Stimulated activated memory B cell treated with anti-CD40 and anti-IgM and Interleukin-4, amounts not matched to agents 10 μg/mL and 1 μg/mL and 100 μg/mL, for 72 hours (primary cell): Measurements from ENCODE around the gene TNNI3.
A peak's percentile ranks its signal among the peaks of the same experiment; 100 is the strongest.
"Not testable (repeated sequence)": the region's sequence is repeated elsewhere in the genome, so short reads cannot be mapped to it uniquely, and the experiment has no call there.

Source experiments
- ATAC-seq: fragments of 150-1000 bp; cut with Tn5 transposase; 2 replicates; pipeline ENCODE4 v1.10.0; 2021
- H3K27ac Mint-ChIP-seq: one replicate; pipeline ENCODE4 v1.8.0; 2022; ENCODE audit warnings: mild to moderate bottlenecking, mixed read lengths
- H3K27me3 Mint-ChIP-seq: one replicate; pipeline ENCODE4 v1.8.0; 2022; ENCODE audit warnings: mixed read lengths
- H3K36me3 Mint-ChIP-seq: one replicate; pipeline ENCODE4 v1.8.0; 2022; ENCODE audit warnings: mixed read lengths
- H3K4me1 Mint-ChIP-seq: one replicate; pipeline ENCODE4 v1.8.0; 2022; ENCODE audit warnings: mixed read lengths
- H3K4me3 Mint-ChIP-seq: one replicate; pipeline ENCODE4 v1.8.0; 2022; ENCODE audit warnings: mild to moderate bottlenecking, moderate library complexity, mixed read lengths
- H3K9me3 Mint-ChIP-seq: one replicate; pipeline ENCODE4 v1.8.0; 2022; ENCODE audit warnings: mixed read lengths

The TNNI3 gene

DNA sequence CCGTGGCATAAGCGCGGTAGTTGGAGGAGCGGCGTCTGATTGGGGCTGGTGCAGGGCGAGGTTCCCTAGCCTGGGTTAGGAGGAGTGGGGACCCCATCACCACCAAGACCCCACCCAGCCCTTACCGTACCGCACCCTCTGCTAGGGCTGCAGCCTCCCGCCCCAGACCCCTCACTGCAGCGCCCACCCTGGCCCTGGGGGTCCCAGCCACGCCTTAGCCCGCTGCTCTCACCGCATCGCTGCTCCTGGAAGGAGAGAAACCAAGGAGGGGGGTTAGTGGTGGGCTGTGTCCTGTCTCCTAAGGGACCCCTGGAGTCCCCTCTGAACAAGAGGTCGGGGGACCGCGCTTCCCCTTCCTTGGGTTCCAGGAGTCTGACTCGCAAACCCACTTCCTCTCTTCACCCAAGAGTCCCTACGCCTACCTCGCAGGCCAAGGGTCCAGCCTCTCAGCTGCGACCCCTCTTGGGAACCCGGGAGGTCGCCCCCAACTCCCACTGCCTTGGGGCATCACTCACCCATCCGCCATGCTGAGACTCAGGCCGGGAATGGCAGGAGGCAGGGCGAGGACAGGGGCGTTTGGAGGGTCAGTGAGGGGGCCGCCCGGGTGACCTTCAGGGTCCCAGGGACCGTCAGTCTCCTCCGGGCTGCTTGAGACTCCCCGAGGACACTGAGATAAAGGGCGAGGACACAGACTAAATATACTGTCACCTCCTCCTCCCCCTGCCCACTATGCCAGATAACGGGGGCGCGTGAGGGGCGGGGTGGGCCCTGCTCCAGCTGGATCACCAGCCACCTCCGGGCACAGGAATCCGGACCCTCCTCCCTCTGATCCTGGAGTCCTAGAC lies at the start of gene TNNI3:
TSS of gene TNNI3 (minus strand) at position 669 of the 845 bp plus-strand sequence. CDS start at position 526, 143 bp downstream.
- Mint-ChIP-seq H3K4me3 (no peak within 1 kb of the TSS), H3K4me1 (peaks cover 23% of the 10 kb centered on the region), H3K27ac (no peak within 1 kb of the TSS), H3K9me3 (peaks cover 1% of the 10 kb centered on the region), H3K27me3 (peaks cover 60% of the 10 kb centered on the region), H3K36me3 (no peaks in the 10 kb centered on the region)
- ATAC-seq: no peak

- Mint-ChIP-seq H3K9me3 (peaks cover 3% of the 10 kb centered on the region), H3K27ac (no peak overlapping the region), H3K4me1 (peaks cover 16% of the 10 kb centered on the region), H3K4me3 (no peak overlapping the region), H3K27me3 (peaks cover 71% of the 10 kb centered on the region), H3K36me3 (no peaks in the 10 kb centered on the region)
- ATAC-seq: peak; percentile 50
These were observed 49.4 kb upstream of the TNNI3 start for GRCh38 chr19:55206664-55207500.

GRCh38 chr19:55202199-55202598 lies 44.7 kb upstream of the TNNI3 start:
- not testable (repeated sequence) for H3K27ac Mint-ChIP-seq, H3K36me3 Mint-ChIP-seq, H3K4me1 Mint-ChIP-seq, H3K9me3 Mint-ChIP-seq, H3K4me3 Mint-ChIP-seq
- H3K27me3 Mint-ChIP-seq: peaks cover 84% of the 10 kb centered on the region
- peak; percentile 50 for ATAC-seq

DNA sequence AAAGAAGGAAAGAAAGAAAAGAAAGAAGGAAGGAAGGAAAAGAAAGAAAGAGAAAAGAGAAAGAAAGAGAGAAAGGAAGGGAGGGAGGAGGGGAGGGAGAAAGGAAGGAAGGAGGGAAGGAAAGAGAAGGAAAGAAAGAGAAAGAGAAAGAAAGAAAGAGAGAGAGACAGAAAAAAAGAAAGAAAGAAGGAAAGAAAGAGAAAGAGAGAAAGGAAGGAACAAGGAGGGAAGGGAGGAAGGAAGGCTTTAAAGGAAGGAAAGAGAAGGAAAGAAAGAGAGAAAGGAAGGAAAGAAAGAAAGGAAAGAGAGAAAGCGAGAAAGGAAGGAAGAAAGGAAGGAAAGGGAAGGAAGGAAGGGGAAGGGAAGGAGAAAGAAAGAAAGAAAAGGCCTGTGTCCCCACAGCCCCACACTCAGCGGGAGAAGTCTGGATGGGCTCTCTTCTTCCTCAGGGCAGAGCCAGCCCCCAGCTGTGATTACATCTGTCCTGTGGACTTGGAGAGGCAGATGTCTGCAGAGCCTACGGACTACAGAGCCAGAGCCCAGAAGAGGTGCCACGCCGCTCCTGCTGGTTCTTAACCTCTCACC lies 42.2 kb upstream of the TNNI3 start:
- peaks cover 3% of the 10 kb centered on the region for H3K9me3 Mint-ChIP-seq
- H3K4me3 Mint-ChIP-seq: no peak overlapping the region
- no peaks in the 10 kb centered on the region for H3K4me1 Mint-ChIP-seq
- no peak for ATAC-seq
- peaks cover 81% of the 10 kb centered on the region for H3K27me3 Mint-ChIP-seq
- no peak overlapping the region for H3K27ac Mint-ChIP-seq
- no peaks in the 10 kb centered on the region for H3K36me3 Mint-ChIP-seq

GRCh38 chr19:55198651-55199050 lies 41.1 kb upstream of the TNNI3 start:
- H3K27ac Mint-ChIP-seq: no peak overlapping the region
- no peaks in the 10 kb centered on the region for H3K4me1 Mint-ChIP-seq
- no peak overlapping the region for H3K4me3 Mint-ChIP-seq
- ATAC-seq: no peak
- no peaks in the 10 kb centered on the region for H3K36me3 Mint-ChIP-seq
- peaks cover 3% of the 10 kb centered on the region for H3K9me3 Mint-ChIP-seq
- peaks cover 75% of the 10 kb centered on the region for H3K27me3 Mint-ChIP-seq

- no peak for ATAC-seq
- Mint-ChIP-seq H3K27me3 (peaks cover 77% of the 10 kb centered on the region), H3K4me1 (no peaks in the 10 kb centered on the region), H3K27ac (no peak overlapping the region), H3K9me3 (peaks cover 3% of the 10 kb centered on the region), H3K4me3 (no peak overlapping the region), H3K36me3 (no peaks in the 10 kb centered on the region)
These were observed 40.0 kb upstream of the TNNI3 start for GRCh38 chr19:55197528-55197927.

- Mint-ChIP-seq H3K27me3 (peaks cover 77% of the 10 kb centered on the region), H3K9me3 (peaks cover 3% of the 10 kb centered on the region), H3K27ac (no peak overlapping the region), H3K4me1 (no peaks in the 10 kb centered on the region), H3K36me3 (no peaks in the 10 kb centered on the region), H3K4me3 (no peak overlapping the region)
- ATAC-seq: no peak
These were observed 39.3 kb upstream of the TNNI3 start for GRCh38 chr19:55196803-55197202.

DNA sequence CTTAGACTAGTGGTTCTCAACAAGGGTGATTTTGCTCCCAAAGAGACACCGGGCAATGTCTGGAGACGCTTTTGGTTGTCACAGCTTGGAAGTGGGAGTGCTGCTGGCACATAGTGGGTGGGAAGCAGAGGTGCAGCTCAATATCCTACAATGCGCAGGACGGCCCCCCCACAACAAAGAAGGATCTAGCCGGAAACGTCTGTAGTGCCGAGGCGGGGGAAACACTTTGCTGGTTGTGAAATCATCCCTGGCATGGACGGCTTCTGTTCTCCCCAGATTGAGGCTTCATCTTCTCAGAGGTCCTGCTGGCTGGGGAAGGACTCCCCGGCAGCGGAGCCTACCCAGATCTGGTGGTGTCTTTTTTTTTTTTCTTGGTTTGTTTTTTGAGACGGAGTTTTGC lies 35.9 kb upstream of the TNNI3 start:
- H3K27ac Mint-ChIP-seq: no peak overlapping the region
- H3K9me3 Mint-ChIP-seq: peaks cover 3% of the 10 kb centered on the region
- no peak overlapping the region for H3K4me3 Mint-ChIP-seq
- no peak for ATAC-seq
- peaks cover 5% of the 10 kb centered on the region for H3K4me1 Mint-ChIP-seq
- H3K36me3 Mint-ChIP-seq: no peaks in the 10 kb centered on the region
- peaks cover 54% of the 10 kb centered on the region for H3K27me3 Mint-ChIP-seq

DNA sequence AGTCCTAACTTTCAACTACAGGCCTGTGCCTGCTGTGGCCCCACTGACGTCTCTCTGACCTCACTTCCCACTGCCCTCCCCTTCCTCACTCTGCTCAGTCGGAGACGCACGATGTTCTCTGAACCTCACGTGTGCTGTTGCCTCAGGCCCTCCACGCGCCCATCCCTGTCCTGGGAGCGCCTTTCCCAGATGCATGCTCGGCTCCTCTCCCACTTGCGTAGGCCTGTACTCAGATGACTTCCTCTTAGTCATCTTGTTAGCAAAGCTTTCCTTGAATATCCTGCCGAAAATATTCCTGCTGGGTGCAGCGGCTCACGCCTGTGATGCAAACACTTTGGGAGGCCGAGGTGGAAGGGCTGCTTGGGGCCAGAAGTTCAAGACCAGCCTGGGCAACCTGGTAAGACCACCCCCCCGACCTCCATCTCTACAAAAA lies 31.9 kb upstream of the TNNI3 start:
- no peaks in the 10 kb centered on the region for H3K9me3 Mint-ChIP-seq
- no peaks in the 10 kb centered on the region for H3K36me3 Mint-ChIP-seq
- peaks cover 52% of the 10 kb centered on the region for H3K27me3 Mint-ChIP-seq
- H3K4me3 Mint-ChIP-seq: no peak overlapping the region
- H3K27ac Mint-ChIP-seq: no peak overlapping the region
- ATAC-seq: no peak
- H3K4me1 Mint-ChIP-seq: peaks cover 7% of the 10 kb centered on the region

DNA sequence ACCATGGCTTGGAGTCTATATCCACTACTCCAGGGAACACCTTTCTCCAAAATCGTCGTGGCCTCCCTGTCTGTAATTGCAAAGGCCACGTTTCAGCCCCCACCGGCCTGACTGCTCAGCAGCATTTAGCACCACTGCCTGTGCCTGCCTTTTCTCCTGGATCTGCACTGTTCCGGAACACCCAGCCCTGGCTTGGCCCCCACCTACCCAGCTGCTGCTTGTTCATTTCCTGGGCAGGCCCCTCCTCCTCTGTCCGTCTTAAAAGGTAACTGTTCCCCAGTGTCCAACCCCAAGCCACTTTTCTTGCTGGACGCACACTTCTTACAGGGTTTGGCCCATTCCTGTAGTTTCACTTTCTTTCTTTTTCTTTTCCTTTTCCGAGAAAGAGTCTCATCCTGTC lies 31.1 kb upstream of the TNNI3 start:
- Mint-ChIP-seq H3K36me3 (no peaks in the 10 kb centered on the region), H3K4me3 (no peak overlapping the region), H3K9me3 (no peaks in the 10 kb centered on the region), H3K4me1 (peaks cover 7% of the 10 kb centered on the region), H3K27ac (no peak overlapping the region), H3K27me3 (peaks cover 54% of the 10 kb centered on the region)
- ATAC-seq: no peak

- Mint-ChIP-seq H3K36me3 (no peaks in the 10 kb centered on the region), H3K27me3 (peaks cover 53% of the 10 kb centered on the region), H3K4me3 (no peak overlapping the region), H3K9me3 (no peaks in the 10 kb centered on the region), H3K4me1 (peaks cover 7% of the 10 kb centered on the region), H3K27ac (no peak overlapping the region)
- no peak for ATAC-seq
These were observed 28.5 kb upstream of the TNNI3 start for GRCh38 chr19:55186080-55186479.

DNA sequence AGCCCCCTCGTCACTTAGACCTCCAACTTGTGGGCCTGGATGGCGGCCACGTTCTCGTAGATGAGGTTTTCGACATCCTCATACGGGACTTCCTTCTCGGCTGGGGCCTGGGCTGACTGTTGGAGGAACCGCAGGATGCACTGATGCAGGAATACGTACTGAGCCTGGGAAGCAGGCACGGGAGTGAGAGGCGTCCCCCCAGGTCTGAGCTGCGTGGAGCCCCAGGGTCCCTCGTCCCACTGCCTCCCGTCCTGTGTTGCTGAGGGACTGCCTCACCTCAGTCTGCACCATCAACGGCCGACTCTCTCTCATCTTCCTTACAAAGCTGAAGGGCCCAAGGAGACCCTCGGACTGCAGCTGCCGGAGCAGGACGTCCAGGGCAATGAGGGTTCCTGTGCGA lies 24.2 kb upstream of the TNNI3 start:
- Mint-ChIP-seq H3K4me1 (peaks cover 25% of the 10 kb centered on the region), H3K36me3 (no peaks in the 10 kb centered on the region), H3K4me3 (no peak overlapping the region), H3K27ac (no peak overlapping the region), H3K27me3 (peaks cover 93% of the 10 kb centered on the region), H3K9me3 (no peaks in the 10 kb centered on the region)
- no peak for ATAC-seq

DNA sequence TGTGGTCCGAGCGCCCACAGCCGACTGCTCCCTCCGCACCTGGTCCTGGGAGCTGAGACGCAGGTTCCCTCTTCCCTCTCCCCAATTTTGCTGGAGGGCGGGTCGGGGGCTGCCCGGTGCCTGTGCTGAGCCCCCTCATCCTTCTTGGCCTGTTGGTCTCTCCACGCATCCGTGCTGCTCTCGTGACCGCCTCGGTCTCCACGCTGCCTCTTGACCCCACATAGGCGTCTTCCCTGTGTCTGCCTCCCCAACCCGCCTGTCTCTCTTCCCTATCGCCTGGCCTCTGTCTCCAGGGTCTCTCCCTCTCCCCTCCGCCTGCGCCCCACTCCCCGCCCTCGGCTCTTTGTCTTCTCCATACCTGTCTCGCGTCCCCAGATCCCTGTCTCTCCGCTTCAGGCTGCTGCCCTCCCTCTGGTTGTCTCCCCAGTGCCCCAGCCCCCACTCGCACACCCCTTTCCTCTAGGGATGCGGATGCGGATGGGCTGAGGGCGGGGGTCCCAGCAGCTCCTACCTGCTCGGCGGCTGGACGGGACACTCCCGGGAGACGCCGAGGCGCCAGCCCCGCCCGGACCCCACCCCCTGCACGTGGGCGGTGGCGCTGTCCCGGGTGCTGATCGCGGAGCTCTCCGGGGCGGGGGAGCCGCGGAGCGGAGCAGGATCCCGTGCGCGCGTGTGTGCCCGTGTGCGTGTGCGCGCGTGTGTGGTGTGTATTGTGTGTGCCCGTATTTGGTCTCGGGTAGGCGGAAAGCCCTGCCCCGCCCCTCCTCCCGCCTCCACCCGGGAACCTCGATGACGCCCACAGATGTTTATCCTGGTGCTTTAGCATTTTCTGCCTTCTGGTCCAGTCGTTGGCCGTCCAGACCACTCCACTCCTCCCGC lies 22.3 kb upstream of the TNNI3 start, which contains the start of gene SYT5:
TSS of gene SYT5 (minus strand) at position 684 of the 879 bp plus-strand sequence. CDS start 1,248 bp downstream, outside the sequence.
- H3K9me3 Mint-ChIP-seq: peaks cover 3% of the 10 kb centered on the region
- peak within 1 kb of the TSS; percentile 83 for H3K4me3 Mint-ChIP-seq
- H3K27me3 Mint-ChIP-seq: peaks cover 90% of the 10 kb centered on the region
- peaks cover 25% of the 10 kb centered on the region for H3K4me1 Mint-ChIP-seq
- peak; percentile 63 for ATAC-seq
- H3K36me3 Mint-ChIP-seq: no peaks in the 10 kb centered on the region
- peak within 1 kb of the TSS; percentile 49 for H3K27ac Mint-ChIP-seq

GRCh38 chr19:55178781-55179599 lies 21.5 kb upstream of the TNNI3 start:
- H3K36me3 Mint-ChIP-seq: no peaks in the 10 kb centered on the region
- H3K4me3 Mint-ChIP-seq: peak overlapping the region; percentile 83
- H3K4me1 Mint-ChIP-seq: peaks cover 31% of the 10 kb centered on the region
- H3K9me3 Mint-ChIP-seq: peaks cover 3% of the 10 kb centered on the region
- H3K27me3 Mint-ChIP-seq: peaks cover 91% of the 10 kb centered on the region
- ATAC-seq: peak; percentile 91
- peak overlapping the region; percentile 49 for H3K27ac Mint-ChIP-seq
